Stimulated activated CD8-positive, alpha-beta memory T cell treated with anti-CD3 and anti-CD28 coated beads, Interleukin-4, amount 100 ng/mL, for 24 hours (primary cell): ENCODE data around the gene COTL1.

Source experiments
- DNase-seq: peaks from one replicate; pipeline ENCODE4 v3.0.0-alpha.2; 2020; ENCODE audit warnings: low read depth

Gene COTL1

GRCh38 chr16:84596161-84596560 is 21.7 kb downstream of the COTL1 start:
- no peak for DNase-seq

DNA sequence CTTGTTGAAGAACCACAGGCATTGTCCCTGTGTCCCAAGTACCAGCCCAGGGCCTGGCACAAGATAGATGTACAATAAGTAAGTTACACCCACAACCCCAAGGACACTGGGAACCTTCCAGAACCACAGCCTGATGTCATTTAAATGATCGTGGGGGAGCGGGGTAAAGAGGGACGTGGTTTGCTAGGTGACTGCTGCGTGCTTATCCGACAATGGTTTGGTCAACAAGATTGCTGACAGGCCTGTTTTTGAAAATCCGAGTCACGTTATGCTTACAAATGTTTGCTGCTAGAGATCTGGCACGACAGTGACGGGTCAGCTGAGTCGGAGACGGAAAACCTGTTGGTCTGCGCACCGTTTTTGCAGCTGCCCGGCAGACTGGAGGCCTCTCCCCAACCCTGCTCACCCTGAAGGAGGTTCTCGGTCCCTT is 22.8 kb downstream of the COTL1 start:
- no peak for DNase-seq

GRCh38 chr16:84594725-84595038 is 23.2 kb downstream of the COTL1 start:
- DNase-seq = no peak

DNA sequence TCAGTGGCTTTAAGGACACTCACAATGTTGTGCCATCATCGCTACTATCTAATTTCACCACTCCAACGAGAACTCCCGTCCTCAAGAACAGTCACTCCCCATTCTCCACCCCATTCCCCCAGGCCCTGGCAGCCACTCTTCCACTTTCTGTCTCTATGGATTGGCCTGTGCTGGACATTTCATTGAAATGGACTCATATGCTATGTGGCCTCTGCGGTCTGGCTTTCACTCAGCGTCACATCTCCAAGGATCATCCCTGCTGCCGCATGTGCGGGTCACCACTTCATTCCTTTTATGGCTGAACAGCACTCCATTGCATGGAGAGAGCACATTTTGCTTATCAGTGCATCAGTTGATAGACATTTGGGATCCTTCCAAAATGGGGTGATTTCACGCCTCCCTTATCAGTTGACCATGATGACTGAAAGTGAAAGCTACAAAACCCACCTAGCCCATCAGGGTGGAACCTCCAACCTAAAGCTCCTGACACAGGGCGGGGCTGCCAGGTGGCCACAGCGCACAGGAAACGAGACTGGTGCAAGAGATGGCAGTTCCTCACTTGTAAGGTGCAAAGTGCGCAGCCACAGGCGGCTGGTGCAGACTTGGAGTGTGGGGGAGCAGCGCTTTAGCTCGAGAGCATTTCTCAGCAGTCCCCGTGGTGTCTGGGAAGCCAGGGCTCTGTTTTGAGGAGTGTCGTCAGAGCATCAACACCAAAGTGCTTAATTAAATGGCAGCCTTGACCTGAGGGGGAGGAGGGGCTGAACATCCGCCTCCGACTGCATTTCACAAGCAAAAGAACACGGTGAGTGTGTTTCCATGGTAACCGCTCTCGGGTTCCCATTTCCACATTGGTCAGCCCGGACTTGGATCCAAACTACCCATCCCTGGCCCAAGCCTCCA is 23.8 kb downstream of the COTL1 start:
- DNase-seq = peak; percentile 56

- no peak for DNase-seq
These were observed 25.2 kb downstream of the COTL1 start for GRCh38 chr16:84592718-84593117.

GRCh38 chr16:84589975-84590719 is 27.7 kb downstream of the COTL1 start:
- no peak for DNase-seq

DNA sequence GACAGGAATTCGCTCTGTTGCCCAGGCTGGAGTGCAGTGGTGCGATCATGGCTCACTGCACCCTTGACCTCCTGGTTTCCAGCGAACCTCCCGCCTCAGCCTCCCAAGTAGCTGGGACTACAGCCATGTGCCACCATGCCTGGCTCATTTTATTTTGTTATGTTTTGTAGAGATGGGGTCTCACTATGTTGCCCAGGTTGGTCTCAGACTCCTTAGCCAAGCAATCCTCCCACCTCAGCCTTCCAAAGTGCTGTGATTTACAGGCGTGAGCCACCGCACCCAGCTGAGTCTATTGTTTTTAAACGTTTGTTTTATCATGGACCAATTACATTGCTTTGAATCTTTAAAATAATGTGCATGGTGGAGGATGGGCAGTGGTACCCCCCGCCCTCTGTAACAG is 28.9 kb downstream of the COTL1 start:
- no peak for DNase-seq

DNA sequence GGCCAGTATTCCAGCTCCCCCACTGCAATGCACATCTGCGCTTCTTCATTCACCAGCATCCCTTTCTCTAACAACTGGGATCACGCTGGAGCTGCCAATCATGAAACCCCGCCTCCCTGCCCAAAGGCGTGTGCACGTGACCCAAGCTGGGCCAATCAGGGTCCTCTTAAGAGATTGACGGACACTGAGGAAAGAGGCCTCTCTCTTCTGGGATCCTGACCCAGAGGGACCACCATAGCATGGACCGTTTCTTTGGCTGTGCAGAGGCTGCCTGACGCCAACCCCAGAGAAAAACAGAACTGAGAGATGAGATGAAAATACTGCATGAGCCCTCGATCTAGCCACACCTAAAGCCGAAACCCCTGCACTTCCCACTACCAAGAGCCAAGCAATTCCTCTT is 32.0 kb downstream of the COTL1 start:
- DNase-seq = no peak

DNA sequence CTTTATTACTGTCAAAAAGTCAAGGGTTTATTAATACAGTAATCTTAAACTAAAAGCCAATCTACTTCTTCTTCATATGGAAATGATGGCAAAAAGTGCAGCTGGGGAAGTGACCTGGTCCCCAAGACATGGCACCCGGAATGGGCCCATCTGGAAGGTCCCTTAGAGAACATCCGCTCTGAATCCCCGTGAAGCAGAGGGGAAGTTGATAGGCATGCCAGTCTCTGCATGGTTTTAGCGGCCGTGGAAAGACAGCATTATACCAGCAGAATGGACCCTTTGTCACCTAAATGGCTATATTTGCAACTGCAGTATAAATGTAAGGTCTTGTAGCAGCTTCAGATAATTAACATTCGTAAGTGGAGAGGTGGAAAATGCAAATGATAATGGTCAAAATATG is 32.4 kb downstream of the COTL1 start:
- no peak for DNase-seq

- DNase-seq = no peak
These were observed 33.2 kb downstream of the COTL1 start for GRCh38 chr16:84584678-84585077.

DNA sequence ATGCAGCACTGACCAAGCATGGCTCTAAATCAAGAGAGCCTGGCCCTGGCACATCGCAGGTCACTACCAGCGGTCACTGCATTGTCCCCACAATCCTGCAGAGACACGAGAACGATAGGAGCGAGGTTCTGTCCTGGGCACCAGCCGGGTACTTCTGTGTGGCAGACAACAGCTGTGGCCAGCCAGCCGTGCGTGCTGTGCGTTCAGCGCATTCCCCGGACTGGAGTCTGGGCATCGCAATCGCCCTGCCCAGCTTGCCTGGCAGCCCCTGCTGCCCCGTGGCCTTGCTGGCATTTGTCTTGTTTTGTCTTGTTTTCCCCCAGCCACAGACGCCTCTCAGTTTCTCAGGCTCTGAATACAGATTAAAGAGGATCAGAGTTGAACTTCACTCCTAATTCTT is 33.9 kb downstream of the COTL1 start:
- no peak for DNase-seq

DNA sequence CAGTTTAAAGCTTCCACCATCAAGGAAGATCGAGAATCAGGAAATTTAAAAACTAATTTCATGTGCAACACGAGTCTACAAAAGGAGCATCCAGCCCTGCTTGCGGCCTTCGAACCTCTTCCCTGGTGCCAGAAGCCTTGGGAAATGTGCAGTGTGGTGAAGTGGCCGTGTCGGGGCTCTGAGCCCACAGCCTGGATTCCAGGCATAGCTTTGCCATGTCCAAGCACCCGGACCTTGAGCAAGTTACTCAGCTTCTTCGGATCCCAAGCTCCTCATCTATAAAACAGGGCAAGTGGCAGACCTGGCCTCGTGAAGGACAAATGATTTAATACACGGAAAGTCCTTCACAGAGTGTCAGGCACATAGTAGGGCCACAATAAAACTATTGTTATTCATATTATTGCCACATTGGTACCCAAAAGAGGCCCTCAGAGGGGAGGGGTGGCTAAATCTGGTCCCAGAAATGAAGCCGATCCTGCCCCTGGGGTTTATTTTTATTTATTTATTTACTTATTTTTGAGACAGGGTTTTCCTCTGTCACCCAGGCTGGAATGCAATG is 34.8 kb downstream of the COTL1 start:
- DNase-seq = no peak

GRCh38 chr16:84581158-84581557 is 36.7 kb downstream of the COTL1 start:
- no peak for DNase-seq

GRCh38 chr16:84579936-84580335 is 37.9 kb downstream of the COTL1 start:
- no peak for DNase-seq

DNA sequence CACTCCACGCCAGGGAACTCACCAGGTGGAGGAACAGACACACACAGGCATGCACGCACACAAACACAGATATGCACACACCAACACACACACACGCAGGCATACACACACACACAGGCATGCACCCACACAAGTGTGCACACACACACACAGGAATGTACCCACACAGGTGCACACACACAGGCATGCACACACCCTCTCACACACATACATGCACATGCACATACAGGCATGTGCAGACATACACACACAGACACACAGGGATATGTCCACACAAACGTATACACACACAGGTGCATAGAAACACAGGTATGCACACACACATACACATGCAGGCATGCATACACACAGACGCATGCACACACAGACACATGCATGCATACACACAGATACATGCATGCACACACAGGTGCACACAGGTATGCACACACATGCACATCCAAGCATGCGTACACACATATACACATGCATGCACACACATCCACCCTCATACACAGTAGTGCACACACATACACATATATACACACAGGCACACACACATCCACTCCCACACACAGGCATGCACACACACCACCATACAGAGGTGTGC is 39.2 kb downstream of the COTL1 start:
- DNase-seq = no peak

GRCh38 chr16:84577034-84577803 is 40.7 kb downstream of the COTL1 start:
- no peak for DNase-seq

DNA sequence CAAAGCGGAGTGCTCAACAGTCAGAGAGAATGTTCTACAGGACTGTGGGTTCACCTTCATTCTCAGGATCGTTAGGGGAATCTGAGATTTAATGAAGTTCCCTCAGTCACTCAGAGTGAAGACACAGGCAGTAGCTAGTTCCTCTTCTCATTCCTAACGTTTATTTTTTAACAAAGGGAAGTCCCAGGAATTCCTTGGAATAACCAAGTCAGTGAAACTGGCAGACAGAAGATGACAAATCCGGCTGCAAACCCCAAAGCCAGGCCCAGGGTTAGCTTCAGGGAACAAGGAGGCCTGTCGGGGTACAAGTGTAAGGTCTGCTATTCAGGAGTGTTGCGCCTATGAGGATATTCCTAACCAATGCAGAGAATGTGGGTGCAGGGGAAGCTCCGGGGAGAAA is 42.0 kb downstream of the COTL1 start:
- DNase-seq = no peak

- no peak for DNase-seq
These were observed 43.7 kb downstream of the COTL1 start for GRCh38 chr16:84574191-84574590.

- no peak for DNase-seq
These were observed 45.8 kb downstream of the COTL1 start for GRCh38 chr16:84572096-84572495.

DNA sequence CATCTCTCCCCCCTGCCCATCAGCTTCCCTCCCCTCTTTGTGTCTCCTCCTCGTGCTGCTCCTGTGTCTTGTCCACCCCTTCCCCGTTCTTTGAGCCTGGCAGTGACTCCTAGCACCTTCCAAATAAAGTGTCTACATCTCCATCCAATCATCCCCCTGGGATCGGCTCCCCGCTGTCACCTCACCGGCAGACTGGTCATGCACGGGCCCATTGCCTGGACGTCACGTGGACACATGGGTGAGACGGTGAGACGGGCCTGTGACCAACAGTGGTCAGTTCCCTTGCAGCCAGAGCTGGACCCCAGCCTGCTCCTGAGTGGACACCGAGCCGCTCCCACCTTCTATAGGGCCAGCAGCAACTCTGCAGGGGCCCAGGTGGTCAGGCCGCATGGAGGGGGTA is 46.4 kb downstream of the COTL1 start:
- DNase-seq = no peak

DNA sequence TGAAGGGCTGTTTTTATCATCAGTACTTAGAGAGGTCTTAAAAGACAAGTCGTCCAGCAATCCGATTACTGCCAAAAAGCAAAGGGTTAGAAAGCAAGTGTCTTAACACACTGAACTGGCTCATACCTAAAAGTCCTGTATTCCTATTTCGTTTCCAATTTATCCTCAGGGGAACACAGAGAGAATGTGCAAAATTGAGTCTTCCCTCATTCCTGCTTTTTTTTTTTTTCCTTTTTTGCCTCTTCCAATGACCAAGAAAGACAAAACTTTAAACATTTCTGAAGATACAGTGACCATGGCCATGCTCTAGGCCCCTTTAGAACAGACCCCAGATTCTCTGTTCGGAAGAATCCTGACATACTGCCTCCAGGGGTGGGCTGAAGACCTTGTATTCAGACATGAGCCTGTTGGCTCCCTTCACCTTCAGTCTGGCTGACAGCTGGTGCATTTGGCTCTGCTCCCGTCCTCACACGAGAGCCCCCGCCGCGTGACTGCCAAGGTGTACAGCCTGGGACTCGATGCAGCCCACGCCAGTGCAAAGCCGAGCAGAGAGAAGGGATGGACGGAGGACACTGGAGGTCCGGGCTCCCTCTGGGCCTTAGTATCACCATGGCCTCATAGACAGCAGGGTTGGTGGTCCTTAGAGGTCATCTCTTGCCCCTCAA is 47.0 kb downstream of the COTL1 start:
- DNase-seq = no peak
